ENCODE data around the gene SYNGR1. TPM values are rescaled to one million over a fixed set of nuclear protein-coding genes. Genes with fewer than 3 reads are reported as not detected.

The SYNGR1 gene
- total RNA-seq, 4 donors from 2014 or later = 3.9 to 22.0 (median 6.8) TPM

- Histone ChIP-seq H3K9me3 (no peaks in the 10 kb centered on the region), H3K27ac (peak overlapping the region; percentile 55 to 84 (median 66)), H3K36me3 (peaks cover 33% of the 10 kb centered on the region in 2 donors), H3K4me3 (replicated peaks in 1 of 3) (no peak overlapping the region), H3K4me1 (peaks cover 0 to 23% of the 10 kb centered on the region in 2 donors), H3K27me3 (no peaks in the 10 kb centered on the region)
- DNase-seq = no peak
- intact Hi-C loops (cut with DNase I) = no loop called here
- TF ChIP-seq POLR2A (IDR thresholded peaks at IDR 0.05) (no peak), CTCF (IDR thresholded peaks at IDR 0.05) (no peak)
- 57 to 70% methylated on average over 8 of the region's 8 CpGs for WGBS, 2 donors
Measured at GRCh38 chr22:39431821-39432251, 82.0 kb downstream of the SYNGR1 start.

- TF ChIP-seq CTCF (IDR thresholded peaks at IDR 0.05) (no peak), POLR2A (IDR thresholded peaks at IDR 0.05) (no peak)
- Histone ChIP-seq H3K4me1 (peaks cover under 1 to 28% of the 10 kb centered on the region in 2 donors), H3K27ac (peak overlapping the region; percentile 3 to 84 (median 45)), H3K27me3 (no peaks in the 10 kb centered on the region), H3K36me3 (peaks cover 28% of the 10 kb centered on the region in 2 donors), H3K4me3 (replicated peaks in 1 of 3) (no peak overlapping the region), H3K9me3 (no peaks in the 10 kb centered on the region)
- 85 to 90% methylated on average over 9 to 10 of the region's 10 CpGs for WGBS, 2 donors
- no peak for DNase-seq
- intact Hi-C loops (cut with DNase I) = no loop called here
Measured at GRCh38 chr22:39432361-39432811, 82.6 kb downstream of the SYNGR1 start.

GRCh38 chr22:39433476-39434242, 83.9 kb downstream of the SYNGR1 start:
- Histone ChIP-seq H3K27me3 (no peaks in the 10 kb centered on the region), H3K4me1 (peaks cover 5 to 34% of the 10 kb centered on the region in 2 donors), H3K27ac (no peak overlapping the region), H3K36me3 (peaks cover 15% of the 10 kb centered on the region in 2 donors), H3K9me3 (no peaks in the 10 kb centered on the region), H3K4me3 (replicated peaks in 1 of 3) (no peak overlapping the region)
- intact Hi-C loops (cut with DNase I) = no loop called here
- DNase-seq = no peak
- TF ChIP-seq CTCF (IDR thresholded peaks at IDR 0.05) = no peak
- WGBS, 2 donors = 90 to 91% methylated on average over 25 to 30 of the region's 31 CpGs

GRCh38 chr22:39434243-39434653, 84.5 kb downstream of the SYNGR1 start:
- Histone ChIP-seq H3K36me3 (peaks cover 9 to 13% of the 10 kb centered on the region in 2 donors), H3K27ac (no peak overlapping the region), H3K27me3 (no peaks in the 10 kb centered on the region), H3K4me3 (replicated peaks in 1 of 3) (no peak overlapping the region), H3K4me1 (peaks cover 5 to 34% of the 10 kb centered on the region in 2 donors), H3K9me3 (no peaks in the 10 kb centered on the region)
- 84 to 88% methylated on average over 18 of the region's 18 CpGs for WGBS, 2 donors
- intact Hi-C loops (cut with DNase I) = no loop called here
- no peak for TF ChIP-seq POLR2A (IDR thresholded peaks at IDR 0.05)
- TF ChIP-seq CTCF (IDR thresholded peaks at IDR 0.05) = no peak
- DNase-seq = no peak

- Histone ChIP-seq H3K4me3 (replicated peaks in 1 of 3) (no peak overlapping the region), H3K4me1 (peaks cover 5 to 34% of the 10 kb centered on the region in 2 donors), H3K27me3 (no peaks in the 10 kb centered on the region), H3K27ac (no peak overlapping the region), H3K36me3 (peaks cover 9 to 13% of the 10 kb centered on the region in 2 donors), H3K9me3 (no peaks in the 10 kb centered on the region)
- WGBS, 2 donors = 94% methylated on average over 2 to 6 of the region's 6 CpGs
- no peak for DNase-seq
- TF ChIP-seq CTCF (IDR thresholded peaks at IDR 0.05) (no peak), POLR2A (IDR thresholded peaks at IDR 0.05) (no peak)
- intact Hi-C loops (cut with DNase I) = no loop called here
Measured at GRCh38 chr22:39434721-39435120, 84.9 kb downstream of the SYNGR1 start.

Data from thyroid gland (tissue), 4 donors.